ENCODE measurements around the gene NANS.
A peak's percentile ranks its signal among the peaks of the same experiment; 100 is the strongest.

Gene NANS, protein sequence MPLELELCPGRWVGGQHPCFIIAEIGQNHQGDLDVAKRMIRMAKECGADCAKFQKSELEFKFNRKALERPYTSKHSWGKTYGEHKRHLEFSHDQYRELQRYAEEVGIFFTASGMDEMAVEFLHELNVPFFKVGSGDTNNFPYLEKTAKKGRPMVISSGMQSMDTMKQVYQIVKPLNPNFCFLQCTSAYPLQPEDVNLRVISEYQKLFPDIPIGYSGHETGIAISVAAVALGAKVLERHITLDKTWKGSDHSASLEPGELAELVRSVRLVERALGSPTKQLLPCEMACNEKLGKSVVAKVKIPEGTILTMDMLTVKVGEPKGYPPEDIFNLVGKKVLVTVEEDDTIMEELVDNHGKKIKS

DNA sequence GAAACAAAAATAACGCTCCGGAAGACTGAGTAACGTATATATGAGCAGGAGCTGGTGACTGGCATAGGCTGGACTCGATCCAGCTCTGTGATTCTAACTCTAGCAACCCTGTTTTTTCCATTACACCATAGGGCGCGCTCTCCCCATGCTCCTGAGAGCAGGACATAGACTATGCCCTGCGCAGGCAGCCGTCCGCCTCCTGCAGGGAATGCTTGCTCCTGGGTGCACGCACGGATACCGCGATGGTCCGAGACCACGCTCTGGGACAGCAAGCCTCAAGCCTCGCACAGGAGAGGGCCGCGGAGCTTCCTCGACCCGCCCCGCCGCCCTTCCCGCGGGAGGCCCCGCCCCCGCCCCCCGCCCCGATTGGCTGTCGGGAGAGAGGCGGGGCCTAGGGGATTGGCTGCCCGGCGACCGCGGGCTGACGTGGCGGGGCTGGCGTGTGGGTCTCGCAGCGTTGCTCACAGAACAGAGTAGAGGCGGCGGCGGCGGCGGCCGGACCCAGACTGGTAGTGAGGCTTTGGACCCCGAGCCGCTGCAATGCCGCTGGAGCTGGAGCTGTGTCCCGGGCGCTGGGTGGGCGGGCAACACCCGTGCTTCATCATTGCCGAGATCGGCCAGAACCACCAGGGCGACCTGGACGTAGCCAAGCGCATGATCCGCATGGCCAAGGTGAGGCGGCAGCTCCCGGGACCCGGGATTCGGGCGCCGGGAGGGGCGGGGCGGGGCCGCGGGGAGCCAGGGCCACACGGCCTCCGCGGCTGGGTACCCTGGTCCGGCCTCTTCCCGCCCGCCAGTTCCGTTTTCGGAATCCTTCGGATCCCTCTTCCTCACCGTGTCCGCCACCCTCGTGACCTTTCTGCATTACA, at the start of gene NANS:
Gene NANS (plus strand): TSS at position 464 of the 869 bp plus-strand sequence. CDS start 77 bp downstream, at position 541.
- peak; percentile 92 for DNase-seq (ENCODE audit: extremely low read depth, insufficient read length)
- peaks cover 5% of the 10 kb centered on the region for H3K36me3 ChIP-seq (ENCODE audit: control insufficient read depth, insufficient read depth, low read length)

DNA sequence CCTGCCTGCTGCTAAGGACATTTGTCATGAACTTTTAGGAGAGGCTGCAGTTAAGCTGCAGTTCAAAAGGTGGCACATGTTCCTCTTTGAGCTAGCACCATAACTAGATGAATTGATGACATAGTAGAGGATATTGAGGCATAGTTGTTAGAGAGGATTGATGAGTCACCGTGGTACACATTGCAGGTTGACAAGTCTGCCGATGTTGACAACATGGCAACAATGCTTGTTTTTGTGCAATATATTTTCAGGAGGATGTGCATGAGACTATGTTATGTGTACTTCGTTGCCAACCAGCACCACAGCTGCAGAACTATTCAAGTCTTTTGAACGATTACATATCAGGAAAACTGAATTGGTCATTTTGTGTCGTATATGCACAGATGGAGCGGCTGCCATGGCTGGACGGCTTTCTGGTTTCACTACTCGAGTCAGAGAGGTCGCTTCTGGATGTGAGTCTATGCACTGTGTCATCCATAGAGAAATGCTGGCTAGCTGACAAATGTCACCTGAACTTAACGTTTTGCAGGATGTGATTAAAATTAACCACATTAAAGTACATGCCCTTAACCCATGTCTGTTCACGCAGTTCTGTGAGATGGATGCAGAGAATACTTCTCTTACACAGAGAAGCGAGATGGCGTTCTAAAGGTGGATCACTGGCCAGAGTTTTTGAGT, 49.1 kb upstream of the NANS start:
- peaks cover 45% of the 10 kb centered on the region for H3K36me3 ChIP-seq (ENCODE audit: control insufficient read depth, insufficient read depth, low read length)
- no peaks in the 10 kb centered on the region for H3K27me3 ChIP-seq (replicated peaks; ENCODE audit: control insufficient read depth, insufficient read depth, low read length)
- H3K4me3 ChIP-seq (replicated peaks; ENCODE audit: low read depth, low read length) = no peak overlapping the region
- TF ChIP-seq, protein P1, sequence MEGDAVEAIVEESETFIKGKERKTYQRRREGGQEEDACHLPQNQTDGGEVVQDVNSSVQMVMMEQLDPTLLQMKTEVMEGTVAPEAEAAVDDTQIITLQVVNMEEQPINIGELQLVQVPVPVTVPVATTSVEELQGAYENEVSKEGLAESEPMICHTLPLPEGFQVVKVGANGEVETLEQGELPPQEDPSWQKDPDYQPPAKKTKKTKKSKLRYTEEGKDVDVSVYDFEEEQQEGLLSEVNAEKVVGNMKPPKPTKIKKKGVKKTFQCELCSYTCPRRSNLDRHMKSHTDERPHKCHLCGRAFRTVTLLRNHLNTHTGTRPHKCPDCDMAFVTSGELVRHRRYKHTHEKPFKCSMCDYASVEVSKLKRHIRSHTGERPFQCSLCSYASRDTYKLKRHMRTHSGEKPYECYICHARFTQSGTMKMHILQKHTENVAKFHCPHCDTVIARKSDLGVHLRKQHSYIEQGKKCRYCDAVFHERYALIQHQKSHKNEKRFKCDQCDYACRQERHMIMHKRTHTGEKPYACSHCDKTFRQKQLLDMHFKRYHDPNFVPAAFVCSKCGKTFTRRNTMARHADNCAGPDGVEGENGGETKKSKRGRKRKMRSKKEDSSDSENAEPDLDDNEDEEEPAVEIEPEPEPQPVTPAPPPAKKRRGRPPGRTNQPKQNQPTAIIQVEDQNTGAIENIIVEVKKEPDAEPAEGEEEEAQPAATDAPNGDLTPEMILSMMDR (IDR thresholded peaks at IDR 0.05; ENCODE audit: insufficient read depth, low read length, poor library complexity, severe bottlenecking) = no peak
- DNase-seq (ENCODE audit: extremely low read depth, insufficient read length) = no peak

More for the DNA sequence above, at the start of gene NANS:
- TF ChIP-seq, protein P1 (IDR thresholded peaks at IDR 0.05; ENCODE audit: insufficient read depth, low read length, poor library complexity, severe bottlenecking) = no peak
- Histone ChIP-seq H3K27me3 (replicated peaks; ENCODE audit: control insufficient read depth, insufficient read depth, low read length) (no peaks in the 10 kb centered on the region), H3K4me3 (replicated peaks; ENCODE audit: low read depth, low read length) (peak within 1 kb of the TSS; percentile 86)

DNA sequence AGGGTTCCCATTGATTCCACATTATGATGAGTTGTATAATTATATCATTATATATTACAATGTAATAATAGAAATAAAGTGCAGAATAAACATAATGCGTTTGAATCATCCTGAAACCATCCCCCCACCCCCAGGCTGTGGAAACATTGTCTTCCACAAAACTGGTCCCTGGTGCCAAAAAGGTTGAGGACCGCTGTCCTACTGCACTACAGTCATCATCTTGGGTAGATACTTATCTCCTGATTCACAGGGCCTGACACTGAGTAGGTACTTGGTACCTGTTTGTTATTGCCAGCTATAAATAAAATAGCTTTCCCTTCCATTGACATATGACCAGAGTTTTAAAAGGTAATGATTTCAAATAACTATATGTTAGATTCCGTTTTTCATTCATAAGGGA, 47.8 kb upstream of the NANS start:
- no peak for DNase-seq (ENCODE audit: extremely low read depth, insufficient read length)
- TF ChIP-seq, protein P1 (IDR thresholded peaks at IDR 0.05; ENCODE audit: insufficient read depth, low read length, poor library complexity, severe bottlenecking) = no peak
- H3K4me3 ChIP-seq (replicated peaks; ENCODE audit: low read depth, low read length) = no peak overlapping the region
- no peaks in the 10 kb centered on the region for H3K27me3 ChIP-seq (replicated peaks; ENCODE audit: control insufficient read depth, insufficient read depth, low read length)
- H3K36me3 ChIP-seq (ENCODE audit: control insufficient read depth, insufficient read depth, low read length) = peaks cover 45% of the 10 kb centered on the region

DNA sequence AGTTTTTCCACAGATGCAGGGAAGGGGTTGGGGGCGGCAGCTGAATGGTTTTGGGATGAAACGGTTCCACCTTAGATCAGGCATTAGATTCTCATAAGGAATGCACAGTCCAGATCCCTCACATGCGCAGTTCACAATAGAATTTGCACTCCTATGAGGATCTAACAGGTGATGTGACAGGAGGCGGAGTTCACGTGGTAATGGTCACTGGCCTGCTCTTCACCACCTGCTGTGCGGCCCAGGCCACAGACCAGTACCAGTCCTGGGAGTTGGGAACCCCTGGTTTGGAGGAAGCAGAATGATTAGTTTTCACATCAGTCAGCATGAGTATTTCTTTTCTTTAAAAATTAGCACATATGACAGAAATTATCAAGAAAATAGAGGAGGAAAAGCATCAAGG, 47.1 kb upstream of the NANS start:
- H3K27me3 ChIP-seq (replicated peaks; ENCODE audit: control insufficient read depth, insufficient read depth, low read length) = no peaks in the 10 kb centered on the region
- H3K36me3 ChIP-seq (ENCODE audit: control insufficient read depth, insufficient read depth, low read length) = peaks cover 47% of the 10 kb centered on the region
- TF ChIP-seq, protein P1 (IDR thresholded peaks at IDR 0.05; ENCODE audit: insufficient read depth, low read length, poor library complexity, severe bottlenecking) = no peak
- DNase-seq (ENCODE audit: extremely low read depth, insufficient read length) = no peak
- no peak overlapping the region for H3K4me3 ChIP-seq (replicated peaks; ENCODE audit: low read depth, low read length)

DNA sequence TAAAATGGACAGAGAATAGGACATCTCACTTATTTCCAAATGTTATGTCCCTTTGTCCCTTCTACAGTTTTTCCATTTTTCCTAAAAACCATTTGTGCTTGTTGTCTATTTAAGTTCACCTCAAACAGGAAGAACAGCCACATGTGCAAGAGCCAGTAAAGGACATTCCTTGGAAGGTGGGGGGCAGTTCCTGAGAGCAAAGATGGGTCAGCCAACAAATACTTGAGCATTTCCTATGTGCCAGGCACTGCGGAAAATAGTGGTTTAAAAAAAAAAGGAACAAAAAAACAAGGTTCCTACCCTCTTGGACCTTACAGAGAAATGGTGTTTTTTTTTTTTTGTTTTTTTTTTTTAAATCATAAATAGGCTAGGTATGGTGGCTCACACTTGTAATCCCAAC, 46.6 kb upstream of the NANS start:
- DNase-seq (ENCODE audit: extremely low read depth, insufficient read length) = no peak
- Histone ChIP-seq H3K4me3 (replicated peaks; ENCODE audit: low read depth, low read length) (no peak overlapping the region), H3K27me3 (replicated peaks; ENCODE audit: control insufficient read depth, insufficient read depth, low read length) (no peaks in the 10 kb centered on the region), H3K36me3 (ENCODE audit: control insufficient read depth, insufficient read depth, low read length) (peaks cover 46% of the 10 kb centered on the region)
- TF ChIP-seq, protein P1 (IDR thresholded peaks at IDR 0.05; ENCODE audit: insufficient read depth, low read length, poor library complexity, severe bottlenecking) = no peak

Data from GM06990 (cell line).